NT2/D1 (cell line): ENCODE results near the gene VAV2.

ENCODE experiments used
- DNase-seq: peaks from one replicate; pipeline ENCODE4 v3.0.0-alpha.2; 2011; ENCODE audit warnings: low read depth, low spot score
- H3K27me3 ChIP-seq: 2 replicates; pipeline ENCODE4 v1.6.0; 2011; ENCODE audit warnings: mild to moderate bottlenecking; ENCODE audit not compliant: insufficient read length, insufficient read depth
- H3K36me3 ChIP-seq: 2 replicates; pipeline ENCODE4 v1.6.1; 2011; ENCODE audit warnings: mild to moderate bottlenecking, low read length, mixed read lengths; ENCODE audit not compliant: insufficient read depth, insufficient read length
- H3K4me1 ChIP-seq: 2 replicates; pipeline ENCODE4 v1.5.1; 2011; ENCODE audit not compliant: insufficient read depth, insufficient read length
- H3K4me3 ChIP-seq: 2 replicates; pipeline ENCODE4 v1.5.1; 2011; ENCODE audit warnings: low read depth; ENCODE audit not compliant: insufficient read length
- H3K9ac ChIP-seq: 2 replicates; pipeline ENCODE4 v1.6.0; 2011; ENCODE audit warnings: low read depth; ENCODE audit not compliant: insufficient read length
- H3K9me3 ChIP-seq: 2 replicates; pipeline ENCODE4 v1.5.1; 2011; ENCODE audit warnings: mild to moderate bottlenecking, low read length; ENCODE audit not compliant: insufficient read depth
- SUZ12 ChIP-seq: IDR thresholded peaks from 2 replicates; pipeline ENCODE4 v1.6.1; 2011; ENCODE audit not compliant: insufficient read length, insufficient read depth; ENCODE audit errors: extremely low read depth
- YY1 ChIP-seq: IDR thresholded peaks from 2 replicates; pipeline ENCODE4 v1.6.1; 2011; ENCODE audit not compliant: insufficient read length, insufficient read depth
- ZNF274 ChIP-seq: IDR thresholded peaks from 2 replicates; pipeline ENCODE4 v1.6.1; 2011; ENCODE audit warnings: mild to moderate bottlenecking, low read depth, low read length

The VAV2 gene

GRCh38 chr9:133980864-133981588, 11.1 kb downstream of the VAV2 start:
- peaks cover 43% of the 10 kb centered on the region for H3K4me1 ChIP-seq
- no peak overlapping the region for H3K4me3 ChIP-seq
- no peak for TF ChIP-seq ZNF274
- no peak for TF ChIP-seq YY1
- no peak for TF ChIP-seq SUZ12
- no peak for DNase-seq
- H3K9me3 ChIP-seq = no peaks in the 10 kb centered on the region
- H3K27me3 ChIP-seq = no peaks in the 10 kb centered on the region
- no peak overlapping the region for H3K9ac ChIP-seq
- peaks cover 45% of the 10 kb centered on the region for H3K36me3 ChIP-seq

- no peak for TF ChIP-seq YY1
- no peak for TF ChIP-seq SUZ12
- TF ChIP-seq ZNF274 = no peak
- no peaks in the 10 kb centered on the region for H3K27me3 ChIP-seq
- no peak for DNase-seq
- H3K36me3 ChIP-seq = peaks cover 42% of the 10 kb centered on the region
- H3K9me3 ChIP-seq = no peaks in the 10 kb centered on the region
- H3K4me3 ChIP-seq = no peak overlapping the region
- H3K4me1 ChIP-seq = peaks cover 43% of the 10 kb centered on the region
- peak overlapping the region; percentile 21 for H3K9ac ChIP-seq
Measured at GRCh38 chr9:133979921-133980863, 11.9 kb downstream of the VAV2 start.

DNA sequence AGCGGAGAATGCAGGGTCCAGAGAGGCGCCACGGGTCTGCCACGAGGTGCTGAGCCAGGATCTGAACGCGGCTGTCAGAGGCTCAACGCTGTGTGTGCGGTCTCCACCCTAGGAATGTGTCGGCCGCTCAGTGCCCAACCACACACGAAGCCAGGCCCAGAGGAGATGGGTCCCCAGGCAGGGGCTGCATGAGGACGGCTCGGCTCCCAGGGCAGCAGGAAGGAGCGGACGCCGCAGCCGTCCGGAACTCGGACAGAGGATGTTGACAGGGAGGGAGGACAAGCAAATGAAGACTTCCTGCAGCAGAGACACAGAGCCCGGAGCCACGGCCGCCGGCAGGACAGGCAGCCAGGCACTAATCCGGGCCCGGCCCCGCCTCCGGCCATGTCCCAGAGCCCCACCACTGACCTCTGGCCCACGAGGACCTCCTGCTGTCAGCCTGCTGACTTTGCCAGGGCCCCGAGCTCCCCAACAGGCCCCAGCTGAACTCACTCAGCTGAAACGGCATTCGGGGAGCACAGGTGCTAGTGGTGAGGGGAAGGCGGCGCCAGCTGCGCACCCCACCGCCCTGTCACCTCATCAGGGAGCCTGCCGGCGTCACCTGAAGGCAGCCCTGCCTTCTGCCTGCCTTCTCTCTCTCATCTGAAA, 12.7 kb downstream of the VAV2 start:
- Histone ChIP-seq H3K4me1 (peaks cover 45% of the 10 kb centered on the region), H3K9me3 (no peaks in the 10 kb centered on the region), H3K27me3 (no peaks in the 10 kb centered on the region), H3K36me3 (peaks cover 36% of the 10 kb centered on the region), H3K9ac (peak overlapping the region; percentile 21), H3K4me3 (no peak overlapping the region)
- TF ChIP-seq YY1 = no peak
- TF ChIP-seq SUZ12 = no peak
- TF ChIP-seq ZNF274 = no peak
- DNase-seq = no peak

GRCh38 chr9:133978899-133979272, 13.2 kb downstream of the VAV2 start:
- Histone ChIP-seq H3K4me3 (no peak overlapping the region), H3K9me3 (no peaks in the 10 kb centered on the region), H3K9ac (peak overlapping the region; percentile 3), H3K4me1 (peaks cover 50% of the 10 kb centered on the region), H3K27me3 (no peaks in the 10 kb centered on the region), H3K36me3 (peaks cover 35% of the 10 kb centered on the region)
- TF ChIP-seq SUZ12 = no peak
- TF ChIP-seq YY1 = no peak
- no peak for TF ChIP-seq ZNF274
- DNase-seq = no peak

GRCh38 chr9:133978226-133978898, 13.8 kb downstream of the VAV2 start:
- DNase-seq = no peak
- peaks cover 52% of the 10 kb centered on the region for H3K4me1 ChIP-seq
- peaks cover 34% of the 10 kb centered on the region for H3K36me3 ChIP-seq
- H3K9ac ChIP-seq = no peak overlapping the region
- H3K9me3 ChIP-seq = no peaks in the 10 kb centered on the region
- no peak for TF ChIP-seq ZNF274
- TF ChIP-seq YY1 = no peak
- no peak for TF ChIP-seq SUZ12
- H3K4me3 ChIP-seq = no peak overlapping the region
- H3K27me3 ChIP-seq = no peaks in the 10 kb centered on the region

DNA sequence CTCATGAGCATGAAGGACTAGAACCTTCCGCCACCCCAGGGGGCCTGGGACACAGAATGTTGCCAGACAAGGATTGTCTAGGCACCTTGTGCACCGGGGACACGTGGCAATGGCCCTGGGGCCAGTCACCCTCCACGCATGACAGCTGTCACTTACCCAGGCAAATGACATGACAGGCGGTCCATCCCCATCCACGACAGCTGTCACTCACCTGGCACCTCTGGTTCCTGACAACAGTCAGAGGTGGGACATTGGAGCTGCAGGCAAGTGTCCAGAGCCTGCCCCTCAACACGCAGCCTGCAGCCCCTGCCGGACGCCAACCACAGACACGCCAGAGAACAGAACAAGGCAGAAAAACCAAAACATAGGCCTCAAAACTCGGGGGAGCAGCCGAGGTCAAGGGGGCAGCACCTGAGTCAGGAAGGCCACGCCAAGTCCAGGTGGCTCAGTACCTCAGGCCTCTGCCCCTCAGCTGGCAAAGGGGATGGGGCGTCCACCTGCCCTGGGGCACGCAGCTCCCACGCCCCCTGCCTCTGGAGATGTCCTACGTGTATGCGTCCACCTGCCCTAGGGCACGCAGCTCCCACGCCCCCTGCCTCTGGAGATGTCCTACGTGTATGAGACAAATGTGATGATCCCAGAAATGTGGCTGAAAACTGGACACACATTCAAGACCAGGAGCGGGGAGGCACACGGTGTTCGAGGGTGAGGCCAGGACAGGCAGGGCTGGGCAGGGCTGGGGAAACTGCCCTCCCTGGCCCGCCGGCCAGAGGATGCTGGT, 14.5 kb downstream of the VAV2 start:
- Histone ChIP-seq H3K9ac (peak overlapping the region; percentile 36), H3K36me3 (peaks cover 29% of the 10 kb centered on the region), H3K9me3 (no peaks in the 10 kb centered on the region), H3K27me3 (no peaks in the 10 kb centered on the region), H3K4me3 (no peak overlapping the region), H3K4me1 (peaks cover 52% of the 10 kb centered on the region)
- DNase-seq = no peak
- TF ChIP-seq YY1 = no peak
- no peak for TF ChIP-seq ZNF274
- TF ChIP-seq SUZ12 = no peak
